Measurements from ENCODE around the gene CERS6. TPM values are rescaled to one million over a fixed set of nuclear protein-coding genes. Genes with fewer than 3 reads are reported as not detected.

The CERS6 gene
- total RNA-seq, 1 experiment from 2014 or later, result not detected

DNA sequence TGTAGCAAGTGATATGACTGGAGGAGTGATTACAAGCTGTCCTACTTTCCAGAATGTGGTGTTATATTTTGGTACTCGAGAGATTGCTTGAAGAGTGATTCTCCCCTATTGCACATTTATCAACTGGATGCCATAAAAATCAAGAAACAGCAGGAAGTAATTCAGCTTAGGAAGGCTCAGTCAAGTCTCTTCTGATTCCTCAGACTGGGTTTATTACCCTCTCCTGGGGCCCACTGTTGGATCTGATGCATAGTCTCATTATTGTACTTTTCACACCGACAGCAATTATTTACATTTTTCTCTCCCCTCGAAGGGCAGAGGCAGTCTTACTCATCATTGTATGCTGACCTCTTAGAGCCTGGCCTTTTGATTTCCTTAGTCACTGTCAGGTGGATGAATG lies 355.6 kb downstream of the CERS6 start:
- Histone ChIP-seq H3K27me3 (ENCODE audit: low read length) (no peaks in the 10 kb centered on the region), H4K20me1 (ENCODE audit: insufficient read depth, low read depth, low read length) (no peaks in the 10 kb centered on the region), H3K9ac (ENCODE audit: low read length) (no peak overlapping the region), H3K79me2 (ENCODE audit: low read length) (no peaks in the 10 kb centered on the region), H3K9me2 (replicated peaks; ENCODE audit: insufficient read depth, low read length) (no peaks in the 10 kb centered on the region), H3K4me1 (ENCODE audit: low read length) (no peaks in the 10 kb centered on the region), H3K4me3 (ENCODE audit: low read length) (no peak overlapping the region), H3K36me3 (ENCODE audit: insufficient read depth, low read length) (no peaks in the 10 kb centered on the region), H2AFZ (ENCODE audit: low read length) (no peak overlapping the region), H3K9me3 (ENCODE audit: low read length) (no peaks in the 10 kb centered on the region), H3K27ac (ENCODE audit: low read length) (no peak overlapping the region), H3K4me2 (ENCODE audit: low read depth, low read length, poor library complexity, severe bottlenecking) (no peak overlapping the region)
- no peak for DNase-seq

DNA sequence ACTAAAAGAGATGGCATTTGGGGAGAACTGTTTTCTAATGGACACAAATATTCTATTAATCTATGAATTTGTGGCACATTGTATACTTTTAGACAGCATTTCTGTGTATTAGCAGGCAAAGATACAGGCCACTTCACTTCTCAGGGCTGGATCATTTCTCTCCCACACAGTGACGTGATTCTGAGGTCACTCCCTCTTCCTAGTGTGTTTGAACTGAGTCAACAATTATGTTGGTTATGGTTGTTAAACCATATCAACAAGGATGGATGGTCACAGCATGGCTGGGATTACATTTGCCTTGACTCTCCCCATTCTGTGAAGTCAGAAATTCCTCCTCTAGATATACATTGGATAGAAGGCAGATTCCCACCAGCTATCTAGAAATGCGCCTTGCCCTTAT lies 358.0 kb downstream of the CERS6 start:
- no peaks in the 10 kb centered on the region for H3K9me3 ChIP-seq (ENCODE audit: low read length)
- no peak for DNase-seq
- no peaks in the 10 kb centered on the region for H3K27me3 ChIP-seq (ENCODE audit: low read length)
- no peaks in the 10 kb centered on the region for H4K20me1 ChIP-seq (ENCODE audit: insufficient read depth, low read depth, low read length)
- H3K36me3 ChIP-seq (ENCODE audit: insufficient read depth, low read length), result no peaks in the 10 kb centered on the region
- H3K9me2 ChIP-seq (replicated peaks; ENCODE audit: insufficient read depth, low read length), result no peaks in the 10 kb centered on the region
- no peak overlapping the region for H3K4me2 ChIP-seq (ENCODE audit: low read depth, low read length, poor library complexity, severe bottlenecking)
- no peaks in the 10 kb centered on the region for H3K4me1 ChIP-seq (ENCODE audit: low read length)
- no peak overlapping the region for H3K9ac ChIP-seq (ENCODE audit: low read length)
- H3K4me3 ChIP-seq (ENCODE audit: low read length), result no peak overlapping the region
- H3K27ac ChIP-seq (ENCODE audit: low read length), result no peak overlapping the region
- no peaks in the 10 kb centered on the region for H3K79me2 ChIP-seq (ENCODE audit: low read length)
- H2AFZ ChIP-seq (ENCODE audit: low read length), result no peak overlapping the region

DNA sequence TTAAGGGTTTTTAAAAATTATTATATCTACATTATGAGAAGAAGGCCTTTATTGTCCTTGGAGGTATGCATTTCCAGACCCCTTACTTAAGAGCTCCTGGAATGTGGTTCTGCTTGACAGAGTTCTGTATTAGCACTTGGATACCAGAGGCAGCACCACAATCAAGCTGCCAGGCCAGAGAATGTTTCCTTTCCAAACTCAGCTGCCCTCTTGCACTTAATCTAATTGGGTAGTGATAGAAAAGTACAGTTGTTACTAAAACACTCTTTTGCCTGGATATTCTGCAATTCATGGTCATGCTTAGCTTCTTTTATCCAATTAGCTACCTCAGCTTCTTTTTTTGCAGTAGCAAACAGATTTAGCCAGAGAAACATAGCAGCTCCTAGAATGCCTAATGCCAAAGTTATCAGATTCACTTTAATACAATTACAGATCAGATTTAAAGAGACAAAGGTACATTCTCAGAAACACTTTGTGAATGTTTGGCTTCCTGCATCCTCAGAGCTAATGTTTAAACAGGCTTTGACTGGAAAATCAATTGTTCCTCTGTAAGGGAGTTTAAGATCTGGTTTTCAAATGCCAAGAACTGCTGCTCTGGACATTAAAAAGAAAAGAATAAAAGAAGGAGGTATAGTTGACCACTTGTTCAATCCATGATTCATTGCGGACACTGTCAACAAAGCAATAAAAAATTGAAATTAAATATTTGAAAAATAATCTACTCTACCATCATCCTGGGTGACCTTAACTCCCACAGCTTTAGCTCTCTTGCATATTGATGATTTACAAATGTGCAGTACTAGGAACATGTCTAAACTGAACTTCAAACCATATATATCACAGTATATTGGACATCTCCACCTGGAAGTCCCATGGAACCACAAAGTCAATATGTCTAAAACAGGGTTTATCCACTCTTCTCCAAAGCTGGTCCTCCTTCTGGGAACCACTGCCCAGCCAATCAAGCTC lies 359.2 kb downstream of the CERS6 start:
- no peak for DNase-seq
- H3K4me2 ChIP-seq (ENCODE audit: low read depth, low read length, poor library complexity, severe bottlenecking), result no peak overlapping the region
- H3K4me1 ChIP-seq (ENCODE audit: low read length), result no peaks in the 10 kb centered on the region
- no peak overlapping the region for H2AFZ ChIP-seq (ENCODE audit: low read length)
- H3K9me2 ChIP-seq (replicated peaks; ENCODE audit: insufficient read depth, low read length), result no peaks in the 10 kb centered on the region
- no peaks in the 10 kb centered on the region for H3K27me3 ChIP-seq (ENCODE audit: low read length)
- no peaks in the 10 kb centered on the region for H3K36me3 ChIP-seq (ENCODE audit: insufficient read depth, low read length)
- no peaks in the 10 kb centered on the region for H3K79me2 ChIP-seq (ENCODE audit: low read length)
- no peak overlapping the region for H3K9ac ChIP-seq (ENCODE audit: low read length)
- no peaks in the 10 kb centered on the region for H4K20me1 ChIP-seq (ENCODE audit: insufficient read depth, low read depth, low read length)
- H3K9me3 ChIP-seq (ENCODE audit: low read length), result no peaks in the 10 kb centered on the region
- H3K4me3 ChIP-seq (ENCODE audit: low read length), result no peak overlapping the region
- no peak overlapping the region for H3K27ac ChIP-seq (ENCODE audit: low read length)

DNA sequence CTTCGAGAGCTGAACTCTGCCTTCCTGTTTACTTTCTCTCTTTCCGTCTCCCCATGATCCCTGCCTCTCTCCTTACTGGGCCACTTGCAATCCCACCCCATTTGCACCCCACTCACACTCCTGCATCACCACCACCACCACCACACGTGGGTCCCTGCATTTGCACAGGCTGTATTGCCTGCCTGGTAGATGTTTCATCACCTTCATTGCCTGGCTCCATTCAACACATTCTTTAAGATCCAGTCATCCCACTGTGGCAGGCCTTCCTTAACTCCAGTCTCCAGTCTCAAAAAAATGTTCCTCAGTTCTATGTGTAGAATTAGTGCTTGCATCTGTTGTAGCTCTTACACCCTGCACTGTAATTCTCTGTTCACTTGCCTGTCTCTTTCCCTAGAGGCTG lies 360.3 kb downstream of the CERS6 start:
- no peak overlapping the region for H2AFZ ChIP-seq (ENCODE audit: low read length)
- no peaks in the 10 kb centered on the region for H3K4me1 ChIP-seq (ENCODE audit: low read length)
- no peaks in the 10 kb centered on the region for H4K20me1 ChIP-seq (ENCODE audit: insufficient read depth, low read depth, low read length)
- no peaks in the 10 kb centered on the region for H3K9me3 ChIP-seq (ENCODE audit: low read length)
- no peak overlapping the region for H3K4me2 ChIP-seq (ENCODE audit: low read depth, low read length, poor library complexity, severe bottlenecking)
- DNase-seq, result no peak
- H3K79me2 ChIP-seq (ENCODE audit: low read length), result no peaks in the 10 kb centered on the region
- H3K27me3 ChIP-seq (ENCODE audit: low read length), result no peaks in the 10 kb centered on the region
- no peak overlapping the region for H3K27ac ChIP-seq (ENCODE audit: low read length)
- H3K36me3 ChIP-seq (ENCODE audit: insufficient read depth, low read length), result no peaks in the 10 kb centered on the region
- no peak overlapping the region for H3K9ac ChIP-seq (ENCODE audit: low read length)
- H3K9me2 ChIP-seq (replicated peaks; ENCODE audit: insufficient read depth, low read length), result no peaks in the 10 kb centered on the region
- H3K4me3 ChIP-seq (ENCODE audit: low read length), result no peak overlapping the region

DNA sequence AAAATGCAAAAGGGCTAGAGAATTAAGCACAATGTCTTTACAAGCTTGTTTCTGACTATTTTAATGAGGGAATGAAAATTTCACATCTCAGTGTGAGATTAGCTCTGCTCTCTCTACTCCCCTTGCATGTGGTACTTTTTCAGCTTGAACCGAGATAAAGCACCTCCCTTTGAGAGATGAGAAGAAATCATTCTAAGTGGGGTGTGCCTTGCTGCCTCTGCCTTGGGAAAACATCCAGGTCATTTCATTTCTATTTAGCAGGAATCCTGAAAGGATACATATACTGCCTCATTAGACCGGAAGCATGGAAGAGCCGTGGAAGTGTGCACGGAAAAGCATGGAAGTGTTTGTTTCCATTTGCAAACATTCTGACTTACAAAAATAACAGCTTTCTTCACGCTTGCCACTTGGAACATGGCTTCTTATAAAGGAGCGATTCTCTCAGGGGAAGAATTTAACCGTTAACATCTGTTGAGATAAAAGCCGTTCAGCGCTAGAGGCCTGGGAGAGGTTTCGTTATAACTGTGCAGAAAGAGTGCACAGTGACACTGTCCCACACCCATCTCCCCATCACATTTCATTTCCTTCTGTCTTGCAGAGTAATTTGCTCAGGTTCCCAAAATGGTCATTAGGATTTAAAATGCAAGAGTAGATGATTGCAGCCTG lies 363.1 kb downstream of the CERS6 start:
- no peak overlapping the region for H3K4me3 ChIP-seq (ENCODE audit: low read length)
- no peaks in the 10 kb centered on the region for H3K9me2 ChIP-seq (replicated peaks; ENCODE audit: insufficient read depth, low read length)
- no peaks in the 10 kb centered on the region for H3K27me3 ChIP-seq (ENCODE audit: low read length)
- H3K9me3 ChIP-seq (ENCODE audit: low read length), result no peaks in the 10 kb centered on the region
- no peak for DNase-seq
- no peak overlapping the region for H3K27ac ChIP-seq (ENCODE audit: low read length)
- no peak overlapping the region for H3K4me2 ChIP-seq (ENCODE audit: low read depth, low read length, poor library complexity, severe bottlenecking)
- H3K4me1 ChIP-seq (ENCODE audit: low read length), result no peaks in the 10 kb centered on the region
- no peaks in the 10 kb centered on the region for H4K20me1 ChIP-seq (ENCODE audit: insufficient read depth, low read depth, low read length)
- no peak overlapping the region for H3K9ac ChIP-seq (ENCODE audit: low read length)
- H2AFZ ChIP-seq (ENCODE audit: low read length), result no peak overlapping the region
- H3K79me2 ChIP-seq (ENCODE audit: low read length), result no peaks in the 10 kb centered on the region
- no peaks in the 10 kb centered on the region for H3K36me3 ChIP-seq (ENCODE audit: insufficient read depth, low read length)

DNA sequence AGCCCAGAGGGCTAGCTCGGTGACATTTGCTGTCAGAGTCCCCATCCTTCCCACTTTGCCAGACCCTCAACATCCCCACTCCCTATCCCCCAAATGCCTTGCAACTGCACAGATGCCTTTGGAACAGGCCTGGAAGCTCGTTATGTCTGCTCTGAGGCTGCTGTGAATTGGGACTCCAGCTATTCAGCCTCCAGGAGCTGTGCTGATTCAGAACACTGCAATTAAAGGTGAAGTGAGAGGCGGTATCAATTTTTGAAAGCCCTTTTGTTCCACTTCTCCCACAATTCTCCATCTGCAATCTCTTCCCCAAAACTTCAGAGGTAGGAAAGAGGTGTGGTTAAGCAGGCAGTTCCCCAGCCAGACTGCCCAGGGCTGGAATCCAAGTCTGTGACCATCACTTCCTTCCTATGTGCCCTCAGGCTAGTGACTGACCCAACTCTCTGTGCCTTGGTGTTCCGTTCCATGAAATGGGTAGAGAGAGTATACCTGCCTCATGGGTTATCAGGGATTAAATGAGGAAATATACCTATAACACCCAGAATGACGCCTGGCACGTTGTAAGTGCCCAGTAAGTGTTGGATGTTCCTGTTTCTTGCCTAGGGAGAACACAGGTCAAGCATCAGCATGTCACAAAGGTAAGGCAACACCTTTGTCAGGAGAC lies 363.9 kb downstream of the CERS6 start:
- no peak for DNase-seq
- Histone ChIP-seq H3K4me2 (ENCODE audit: low read depth, low read length, poor library complexity, severe bottlenecking) (no peak overlapping the region), H4K20me1 (ENCODE audit: insufficient read depth, low read depth, low read length) (no peaks in the 10 kb centered on the region)

DNA sequence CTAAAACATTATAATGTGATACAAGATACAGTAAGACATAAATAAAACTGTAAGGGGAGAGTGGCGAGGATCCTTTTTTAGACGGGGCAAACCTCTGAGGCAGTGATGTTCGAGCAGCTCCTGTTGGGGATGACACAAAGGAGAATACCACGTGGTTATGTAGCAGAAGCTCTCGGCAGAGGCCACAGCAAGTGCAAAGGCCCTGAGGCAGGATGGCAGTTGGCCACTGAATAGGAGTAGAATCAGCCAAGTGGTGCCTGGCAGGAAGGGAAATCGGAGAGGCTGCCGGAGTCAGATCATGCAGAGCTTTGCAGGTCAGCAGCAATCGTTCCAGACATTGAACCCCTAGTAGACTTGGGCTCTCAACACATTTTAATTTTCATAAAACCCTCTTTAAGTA lies 365.5 kb downstream of the CERS6 start:
- Histone ChIP-seq H3K4me2 (ENCODE audit: low read depth, low read length, poor library complexity, severe bottlenecking) (no peak overlapping the region), H3K36me3 (ENCODE audit: insufficient read depth, low read length) (no peaks in the 10 kb centered on the region), H3K4me1 (ENCODE audit: low read length) (no peaks in the 10 kb centered on the region), H3K9me3 (ENCODE audit: low read length) (no peaks in the 10 kb centered on the region), H3K27ac (ENCODE audit: low read length) (no peak overlapping the region), H3K27me3 (ENCODE audit: low read length) (no peaks in the 10 kb centered on the region), H3K79me2 (ENCODE audit: low read length) (no peaks in the 10 kb centered on the region), H4K20me1 (ENCODE audit: insufficient read depth, low read depth, low read length) (no peaks in the 10 kb centered on the region), H2AFZ (ENCODE audit: low read length) (no peak overlapping the region), H3K9ac (ENCODE audit: low read length) (no peak overlapping the region), H3K9me2 (replicated peaks; ENCODE audit: insufficient read depth, low read length) (no peaks in the 10 kb centered on the region), H3K4me3 (ENCODE audit: low read length) (no peak overlapping the region)
- DNase-seq, result no peak

More for the DNA sequence above, 363.9 kb downstream of the CERS6 start:
- no peak overlapping the region for H3K27ac ChIP-seq (ENCODE audit: low read length)
- H3K4me1 ChIP-seq (ENCODE audit: low read length), result no peaks in the 10 kb centered on the region
- H3K9ac ChIP-seq (ENCODE audit: low read length), result no peak overlapping the region
- H2AFZ ChIP-seq (ENCODE audit: low read length), result no peak overlapping the region
- no peak overlapping the region for H3K4me3 ChIP-seq (ENCODE audit: low read length)
- no peaks in the 10 kb centered on the region for H3K79me2 ChIP-seq (ENCODE audit: low read length)
- H3K36me3 ChIP-seq (ENCODE audit: insufficient read depth, low read length), result no peaks in the 10 kb centered on the region
- H3K9me3 ChIP-seq (ENCODE audit: low read length), result no peaks in the 10 kb centered on the region
- H3K9me2 ChIP-seq (replicated peaks; ENCODE audit: insufficient read depth, low read length), result no peaks in the 10 kb centered on the region
- H3K27me3 ChIP-seq (ENCODE audit: low read length), result no peaks in the 10 kb centered on the region

DNA sequence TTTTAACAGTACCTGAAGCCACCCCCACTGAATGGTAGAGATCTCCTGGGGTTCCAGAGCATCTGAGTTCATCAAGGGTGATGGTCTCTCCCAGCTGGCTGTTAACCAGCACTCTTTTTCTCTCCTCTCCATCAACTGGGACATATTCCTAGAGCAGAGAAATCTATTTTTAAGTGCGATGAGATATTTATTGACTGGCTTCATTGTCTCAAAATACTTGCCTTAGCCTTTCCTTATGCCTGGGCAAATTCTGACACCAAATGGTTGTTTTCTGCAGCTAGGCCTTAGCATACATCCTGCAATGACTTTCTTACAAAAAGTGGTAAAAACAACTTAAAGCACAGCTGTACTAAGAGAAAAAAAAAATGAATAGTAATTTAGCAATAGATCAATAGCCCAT lies 365.9 kb downstream of the CERS6 start:
- Histone ChIP-seq H3K4me2 (ENCODE audit: low read depth, low read length, poor library complexity, severe bottlenecking) (no peak overlapping the region), H3K27me3 (ENCODE audit: low read length) (no peaks in the 10 kb centered on the region), H3K79me2 (ENCODE audit: low read length) (no peaks in the 10 kb centered on the region), H3K9me3 (ENCODE audit: low read length) (no peaks in the 10 kb centered on the region), H3K4me1 (ENCODE audit: low read length) (no peaks in the 10 kb centered on the region), H3K27ac (ENCODE audit: low read length) (no peak overlapping the region), H3K9ac (ENCODE audit: low read length) (no peak overlapping the region), H4K20me1 (ENCODE audit: insufficient read depth, low read depth, low read length) (no peaks in the 10 kb centered on the region), H3K4me3 (ENCODE audit: low read length) (no peak overlapping the region), H2AFZ (ENCODE audit: low read length) (no peak overlapping the region), H3K9me2 (replicated peaks; ENCODE audit: insufficient read depth, low read length) (no peaks in the 10 kb centered on the region), H3K36me3 (ENCODE audit: insufficient read depth, low read length) (no peaks in the 10 kb centered on the region)
- DNase-seq, result no peak

Data from Karpas-422 (cell line).